GM18520 (cell line): ENCODE results near the gene PRDM5.
"Not testable (repeated sequence)": the region's sequence is repeated elsewhere in the genome, so short reads cannot be mapped to it uniquely, and the experiment has no call there.

Source experiments
- ATAC-seq: cut with Tn5 transposase; IDR thresholded peaks from one replicate; pipeline ENCODE4 v1.9.1; 2021; ENCODE audit not compliant: unreplicated experiment

PRDM5 gene

DNA sequence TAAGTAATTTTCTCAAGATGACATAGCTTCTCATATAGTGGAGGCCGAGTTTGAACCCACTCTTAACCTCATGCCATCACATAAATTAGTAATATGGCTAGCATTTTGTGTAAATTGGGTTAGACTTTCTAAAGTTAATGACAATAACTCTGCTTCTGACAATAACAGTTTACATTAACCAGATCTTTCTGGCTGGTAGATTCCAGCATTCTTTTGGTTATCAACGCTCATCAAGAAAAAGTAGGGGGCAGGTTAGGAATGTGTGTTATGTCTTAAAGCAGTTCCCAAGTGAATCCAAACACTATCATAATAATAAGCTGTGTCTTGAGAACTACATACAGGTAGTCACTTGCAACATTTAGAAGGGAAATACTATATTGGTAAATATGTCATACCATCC lies 162.5 kb downstream of the PRDM5 start:
- no peak for ATAC-seq

- no peak for ATAC-seq
Observed at GRCh38 chr4:120755864-120756263, 166.7 kb downstream of the PRDM5 start.

- ATAC-seq = no peak
Observed at GRCh38 chr4:120754590-120754989, 167.9 kb downstream of the PRDM5 start.

- ATAC-seq = no peak
Observed at GRCh38 chr4:120753854-120754253, 168.7 kb downstream of the PRDM5 start.

GRCh38 chr4:120750152-120750525 lies 172.4 kb downstream of the PRDM5 start:
- ATAC-seq = no peak

- ATAC-seq = peak; percentile 97
Observed at GRCh38 chr4:120749445-120750151, 172.9 kb downstream of the PRDM5 start.

DNA sequence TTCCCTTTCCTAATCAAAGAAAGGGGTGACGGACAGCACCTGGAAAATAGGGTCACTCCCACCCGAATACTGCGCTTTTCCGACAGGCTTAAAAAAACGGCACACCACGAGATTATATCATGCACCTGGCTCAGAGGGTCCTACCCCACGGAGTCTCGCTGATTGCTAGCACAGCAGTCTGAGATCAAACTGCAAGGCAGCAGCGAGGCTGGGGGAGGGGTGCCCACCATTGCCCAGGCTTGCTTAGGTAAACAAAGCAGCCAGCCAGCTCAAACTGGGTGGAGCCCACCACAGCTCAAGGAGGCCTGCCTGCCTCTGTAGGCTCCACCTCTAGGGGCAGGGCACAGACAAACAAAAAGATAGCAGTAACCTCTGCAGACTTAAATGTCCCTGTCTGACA lies 180.9 kb downstream of the PRDM5 start:
- ATAC-seq = not testable (repeated sequence)

DNA sequence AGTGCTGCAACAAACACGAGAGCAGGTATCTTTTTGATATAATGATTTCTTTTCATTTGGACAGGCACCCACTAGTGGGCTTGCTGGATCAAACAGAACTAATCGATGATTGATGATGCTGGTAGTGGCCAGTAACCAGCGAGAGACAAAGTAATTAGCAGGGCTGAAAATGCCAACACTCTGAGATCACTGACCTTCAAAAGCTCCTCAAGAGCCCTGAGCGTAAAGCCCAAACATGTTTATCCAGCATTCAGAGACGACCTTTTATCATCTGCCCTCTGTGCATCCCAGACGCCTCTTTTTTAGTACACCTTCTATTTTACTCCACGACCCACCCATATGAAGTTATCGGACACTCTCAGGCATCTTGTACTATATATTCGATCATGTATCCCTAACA lies 186.2 kb downstream of the PRDM5 start:
- no peak for ATAC-seq

DNA sequence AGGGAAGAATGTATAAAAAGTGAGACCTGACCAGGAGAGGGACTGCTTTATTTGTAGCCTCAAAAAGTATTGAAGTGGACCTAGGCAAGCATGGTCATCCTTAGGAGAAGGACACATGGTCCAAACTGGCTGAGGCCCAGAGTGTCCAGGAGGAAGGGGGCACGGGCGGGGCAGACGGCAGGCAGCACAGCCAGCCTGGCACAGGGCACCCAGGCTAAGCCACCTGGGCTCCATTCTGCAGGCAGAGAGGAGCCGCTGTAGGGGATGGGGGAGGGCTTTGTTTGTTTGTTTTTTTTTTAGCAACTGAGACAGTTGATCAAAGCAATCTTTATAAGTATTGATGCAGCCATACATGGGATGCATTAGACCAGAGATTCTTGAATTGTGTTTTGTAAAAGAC lies 188.6 kb downstream of the PRDM5 start:
- ATAC-seq = no peak

- no peak for ATAC-seq
Observed at GRCh38 chr4:120733054-120733453, 189.5 kb downstream of the PRDM5 start.

GRCh38 chr4:120731561-120731960 lies 191.0 kb downstream of the PRDM5 start:
- no peak for ATAC-seq

DNA sequence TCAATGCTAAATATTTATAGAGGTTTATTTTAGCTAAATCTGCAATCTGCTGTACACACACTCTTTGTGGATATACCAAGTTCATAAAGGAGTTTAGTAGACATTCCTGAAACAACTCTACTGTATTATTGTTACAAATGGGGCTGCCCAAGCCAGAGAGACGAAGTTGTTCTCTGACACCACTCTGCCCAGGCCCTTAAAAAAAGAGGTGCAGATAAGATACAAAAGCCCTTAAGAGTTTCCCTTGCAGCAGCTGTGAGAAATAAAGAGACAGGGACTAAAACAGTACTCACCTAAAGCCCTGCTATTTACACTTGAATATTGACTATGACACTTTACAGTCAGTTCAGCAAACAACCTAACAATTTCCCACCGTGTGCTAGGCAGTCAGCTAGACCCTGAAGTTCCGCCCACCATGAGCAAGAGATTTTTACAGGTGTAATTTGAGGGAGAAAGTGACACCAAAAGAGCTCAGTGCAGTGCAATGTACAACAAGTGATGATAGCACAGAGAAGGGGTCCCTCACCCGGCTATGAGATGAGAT lies 191.7 kb downstream of the PRDM5 start:
- ATAC-seq = no peak

- no peak for ATAC-seq
Observed at GRCh38 chr4:120728892-120729675, 193.4 kb downstream of the PRDM5 start.

DNA sequence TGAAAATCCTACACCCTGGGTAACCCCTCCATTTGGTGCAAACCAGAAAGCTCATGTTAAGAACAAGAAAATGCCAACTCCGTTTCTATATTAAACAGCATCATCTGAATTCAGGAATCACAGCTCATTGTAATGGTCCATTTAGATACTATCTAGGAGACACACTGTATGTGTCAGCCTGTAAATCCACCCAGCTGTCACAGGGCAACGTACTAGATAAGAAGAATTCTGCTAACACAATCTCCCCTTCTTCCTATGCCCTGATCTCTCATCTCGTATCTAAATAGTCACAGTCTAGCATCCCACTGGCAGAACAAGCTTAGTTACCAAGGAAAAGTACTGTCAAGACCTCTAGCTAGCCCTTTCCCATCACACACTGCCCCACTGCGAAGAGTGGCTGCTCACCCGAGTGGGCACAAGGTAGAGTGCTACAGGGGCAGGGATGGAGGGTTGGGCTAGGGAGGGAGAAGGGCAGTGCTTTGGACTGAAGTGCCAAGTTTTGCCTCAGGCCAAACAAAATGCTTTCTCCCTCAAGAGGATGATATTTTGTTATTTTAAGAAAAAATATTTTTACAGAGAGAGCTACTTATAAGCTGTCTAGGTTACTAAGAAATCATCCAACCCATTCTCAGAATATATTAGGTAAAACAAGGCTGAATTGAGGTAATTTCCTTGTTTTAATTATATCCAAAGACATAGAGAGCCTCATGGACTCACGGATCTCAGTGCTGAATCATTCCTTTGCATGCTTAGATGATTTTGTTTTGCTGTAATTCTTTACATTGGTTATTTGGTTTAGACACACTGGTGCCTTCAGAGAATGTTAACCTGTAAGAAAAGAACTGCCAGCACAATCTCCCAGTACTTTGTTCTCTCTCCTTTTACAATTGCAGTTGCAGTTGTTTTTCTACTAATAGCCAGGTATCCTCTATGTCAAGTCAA lies 196.6 kb downstream of the PRDM5 start:
- no peak for ATAC-seq

DNA sequence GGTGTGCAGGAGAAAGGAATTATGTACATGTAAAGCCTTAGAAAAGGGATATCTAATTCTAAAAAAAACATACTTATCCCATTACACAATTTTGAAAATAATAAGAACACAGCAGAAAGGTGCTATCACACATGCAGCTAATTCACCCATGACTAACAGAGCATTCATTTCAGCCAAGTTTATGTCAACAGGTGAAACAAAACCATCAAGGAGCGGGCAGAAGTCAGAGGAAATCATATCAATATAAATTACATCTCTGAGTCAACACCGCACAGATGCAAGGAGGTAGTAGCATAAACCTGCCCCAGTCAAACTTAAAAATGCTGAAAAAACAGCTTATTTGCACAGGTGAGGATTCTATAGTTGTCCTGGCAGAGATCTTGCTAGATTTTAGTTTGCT lies 197.9 kb downstream of the PRDM5 start:
- no peak for ATAC-seq

- no peak for ATAC-seq
Observed at GRCh38 chr4:120723986-120724385, 198.5 kb downstream of the PRDM5 start.

- ATAC-seq = no peak
Observed at GRCh38 chr4:120723105-120723504, 199.4 kb downstream of the PRDM5 start.

DNA sequence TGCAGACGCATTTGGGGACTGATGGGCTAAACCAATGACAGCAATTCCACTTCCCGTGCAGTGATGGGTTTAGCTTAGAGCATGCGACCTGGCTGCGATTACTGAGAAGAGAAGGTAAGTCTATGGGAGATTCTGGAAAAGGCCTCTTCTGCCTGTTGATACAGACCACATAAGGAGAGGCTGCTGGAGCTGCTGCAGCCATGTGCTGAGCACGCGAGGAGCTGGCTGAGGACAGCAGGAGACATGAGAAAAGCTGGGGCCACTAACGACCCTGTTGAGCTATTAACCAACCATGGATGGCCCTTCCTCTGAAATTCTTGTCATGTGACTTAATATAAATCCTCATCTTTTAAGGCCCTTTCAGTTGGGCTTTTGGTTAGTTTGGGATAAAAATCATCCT lies 199.9 kb downstream of the PRDM5 start:
- ATAC-seq = no peak

DNA sequence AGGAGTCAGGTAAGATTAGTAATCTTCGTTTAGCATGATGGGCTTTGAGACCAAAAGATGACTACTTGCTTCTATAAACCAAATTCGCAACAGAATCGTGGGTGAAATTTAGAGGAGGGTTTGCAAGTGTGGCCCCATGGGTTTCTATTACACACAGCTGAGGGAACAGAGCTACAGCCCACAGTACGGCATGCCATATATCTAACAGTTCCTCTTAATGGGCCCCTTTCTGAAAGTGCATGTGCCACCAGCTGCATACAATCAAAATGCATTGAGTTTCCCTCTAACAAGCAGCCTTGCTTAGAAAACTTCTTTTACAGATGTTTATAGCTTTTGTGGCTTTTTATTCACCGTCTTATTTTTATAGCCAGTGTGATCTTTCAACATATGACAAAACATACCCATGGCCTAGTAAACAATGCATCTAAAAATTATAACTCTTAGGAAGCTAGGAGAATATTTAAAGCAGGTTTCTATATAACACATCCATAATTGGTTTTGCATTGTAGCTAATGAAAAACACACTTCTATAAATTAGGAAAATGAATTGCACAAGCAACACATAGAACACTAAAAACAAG lies 202.1 kb downstream of the PRDM5 start:
- ATAC-seq = no peak

GRCh38 chr4:120718979-120719566 lies 203.5 kb downstream of the PRDM5 start:
- ATAC-seq = peak; percentile 92
